ENCODE data around the gene TRIM32.
A peak's percentile ranks its signal among the peaks of the same experiment; 100 is the strongest.

The TRIM32 gene

DNA sequence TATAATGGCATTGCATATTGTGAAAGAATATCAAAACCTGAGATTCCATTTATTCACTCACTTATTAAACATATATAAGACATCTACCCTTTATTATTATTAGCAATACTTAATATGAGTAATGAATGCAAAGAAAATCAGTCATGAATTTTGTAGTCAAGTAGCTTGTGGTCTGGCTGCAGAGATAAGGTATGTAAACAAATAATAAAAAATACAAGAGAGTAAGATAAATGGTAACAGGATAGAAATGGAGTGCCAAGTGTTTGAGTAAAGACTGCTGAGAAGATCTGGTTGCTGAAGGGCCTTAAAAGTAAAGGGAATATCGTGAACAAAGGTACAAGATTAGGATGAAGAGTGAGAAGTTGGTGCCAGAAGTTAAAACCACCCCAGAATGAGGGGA lies 18.4 kb downstream of the TRIM32 start:
- DNase-seq (ENCODE audit: low read depth in 2 of 2) = no peak

DNA sequence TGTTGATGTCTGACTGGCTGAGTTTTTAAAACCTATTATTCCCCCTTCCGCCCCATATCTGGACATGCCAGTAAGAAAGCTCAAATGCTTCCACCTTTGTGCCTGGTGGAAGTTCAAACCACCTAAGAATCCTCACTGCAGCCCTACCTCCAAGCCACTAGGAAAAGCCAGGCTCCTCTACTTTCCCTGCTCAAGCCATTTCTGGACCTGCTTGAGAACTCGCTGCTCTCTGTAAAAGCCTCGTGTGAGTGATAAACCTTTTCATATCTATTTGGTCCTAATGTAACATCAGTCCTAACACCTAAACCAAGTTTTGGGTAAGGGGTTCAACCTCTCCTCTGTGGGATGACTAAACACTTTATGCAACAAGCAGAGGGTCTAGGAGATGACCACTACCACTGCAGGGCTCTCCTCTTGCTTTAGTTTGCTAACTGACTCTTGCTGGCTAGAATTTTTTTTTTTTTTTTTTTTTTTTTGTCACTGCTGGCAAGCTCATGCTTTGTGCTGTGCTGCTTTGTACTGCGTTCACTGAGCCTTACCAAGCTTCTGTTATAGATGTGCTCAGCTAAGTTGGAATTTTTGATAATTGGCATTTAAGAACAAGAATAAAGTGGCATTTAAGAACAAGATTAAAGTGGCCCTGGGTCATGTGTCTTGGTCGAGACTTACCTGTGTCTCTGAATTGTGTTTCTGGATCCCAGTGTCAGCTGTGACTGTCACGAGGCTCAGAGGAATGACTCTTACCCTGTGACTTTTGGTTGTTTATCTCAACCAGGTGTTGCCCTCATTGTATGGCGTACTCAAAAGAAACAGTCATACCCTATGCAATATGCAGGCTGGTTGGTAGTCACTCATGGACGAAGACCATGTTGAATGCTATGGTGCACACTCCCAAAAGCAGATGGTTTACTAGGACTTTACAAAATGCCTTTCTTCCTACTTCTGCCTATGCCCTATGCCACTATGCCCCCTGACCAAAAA lies 19.5 kb downstream of the TRIM32 start:
- no peak for DNase-seq (ENCODE audit: low read depth in 2 of 2)

DNA sequence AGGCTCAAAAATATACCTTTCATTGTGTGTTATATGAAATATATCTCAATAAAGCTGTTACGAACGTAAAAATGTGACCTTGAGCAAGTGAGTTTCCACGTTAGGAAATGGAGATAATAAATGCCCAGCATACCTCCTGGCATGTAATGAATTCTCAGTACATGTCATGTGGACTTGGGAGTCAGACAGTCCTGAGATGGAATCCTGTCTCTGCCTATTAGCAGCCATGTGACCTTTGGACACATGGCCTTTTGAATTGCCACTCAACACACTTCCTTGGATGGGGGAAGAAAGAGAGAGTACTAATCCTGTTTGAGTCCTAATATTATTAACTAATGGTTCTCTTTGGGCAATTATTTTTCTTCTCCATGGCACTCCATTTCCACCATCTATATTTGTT lies 25.7 kb downstream of the TRIM32 start:
- no peak for DNase-seq (ENCODE audit: low read depth in 2 of 2)

DNA sequence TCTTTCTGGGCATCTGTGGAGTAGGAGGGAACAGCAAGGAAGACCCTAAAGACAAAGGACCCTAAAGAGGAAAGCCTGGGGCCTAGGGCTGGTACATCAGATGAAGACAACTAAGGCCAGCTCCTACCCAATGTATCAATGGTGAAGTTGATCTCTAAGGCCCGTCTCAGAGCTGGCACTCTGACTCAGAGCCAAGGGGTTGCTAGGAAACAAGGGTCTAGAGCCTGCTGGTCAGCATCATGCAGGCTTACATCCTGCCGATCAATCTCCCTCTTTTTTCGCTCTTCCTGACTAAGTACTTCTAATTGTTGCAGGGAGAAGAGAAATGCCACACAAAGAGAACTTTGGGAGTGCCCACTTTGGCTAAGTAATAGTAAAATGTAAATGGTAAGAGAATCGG lies 26.2 kb downstream of the TRIM32 start:
- DNase-seq (ENCODE audit: low read depth in 2 of 2) = no peak

DNA sequence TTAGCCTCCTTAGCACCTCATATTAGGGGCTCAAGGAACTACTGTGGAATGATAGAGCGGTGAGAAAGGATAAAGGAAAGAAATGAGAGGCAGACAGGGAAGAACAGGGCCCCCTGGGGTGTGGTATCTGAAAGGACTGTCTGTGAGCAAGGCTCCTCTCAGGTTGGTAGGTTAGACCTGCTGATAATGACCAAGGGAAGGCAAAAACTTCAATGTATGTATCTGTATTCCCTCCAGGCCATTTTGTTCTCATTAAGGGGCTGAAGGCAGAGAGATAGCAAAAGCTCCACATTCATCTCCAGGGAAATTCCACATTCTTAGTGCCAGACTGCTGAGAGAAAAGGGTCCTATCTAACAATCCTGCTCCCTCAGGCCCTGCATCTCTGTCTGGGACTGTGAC lies 28.6 kb downstream of the TRIM32 start:
- DNase-seq (ENCODE audit: low read depth in 2 of 2) = no peak

DNA sequence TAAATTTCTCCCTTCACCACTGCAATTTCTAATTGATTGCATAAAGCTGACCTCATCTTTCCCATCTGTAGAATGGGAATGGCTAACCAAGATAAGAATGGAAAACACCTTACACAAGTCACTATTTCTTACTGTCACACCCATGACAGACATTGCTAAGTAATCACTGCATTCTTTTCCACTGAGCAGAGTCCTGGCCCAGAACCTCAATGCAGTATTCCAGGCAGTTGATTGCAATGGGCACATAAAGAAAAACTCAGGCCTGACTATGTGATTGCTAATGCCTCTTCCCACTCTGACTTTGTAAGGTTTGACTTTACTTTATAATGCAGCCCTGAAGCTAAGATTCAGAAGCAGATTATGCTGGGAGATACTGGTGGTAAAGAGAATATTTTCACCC lies 29.3 kb downstream of the TRIM32 start:
- DNase-seq (ENCODE audit: low read depth in 2 of 2) = no peak

DNA sequence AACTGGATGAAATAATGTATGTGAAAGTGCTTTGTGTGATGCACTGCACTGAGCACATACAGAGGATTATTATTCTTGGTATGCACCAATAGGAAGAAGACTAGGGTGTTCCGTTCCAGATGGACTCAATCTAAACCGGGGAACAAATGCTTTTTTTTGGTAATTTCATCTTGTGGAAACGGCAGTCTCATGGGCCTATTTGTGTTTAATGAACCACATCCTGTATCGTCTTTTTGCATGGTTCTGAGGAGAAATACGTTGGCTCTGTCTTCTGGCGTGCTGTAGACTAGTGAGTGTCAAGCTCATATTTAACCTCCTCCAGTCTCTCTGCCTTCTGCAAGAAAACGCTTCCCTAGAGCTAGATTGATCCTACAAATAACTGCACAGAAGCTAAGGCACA lies 30.0 kb downstream of the TRIM32 start:
- DNase-seq (ENCODE audit: low read depth in 2 of 2) = no peak

DNA sequence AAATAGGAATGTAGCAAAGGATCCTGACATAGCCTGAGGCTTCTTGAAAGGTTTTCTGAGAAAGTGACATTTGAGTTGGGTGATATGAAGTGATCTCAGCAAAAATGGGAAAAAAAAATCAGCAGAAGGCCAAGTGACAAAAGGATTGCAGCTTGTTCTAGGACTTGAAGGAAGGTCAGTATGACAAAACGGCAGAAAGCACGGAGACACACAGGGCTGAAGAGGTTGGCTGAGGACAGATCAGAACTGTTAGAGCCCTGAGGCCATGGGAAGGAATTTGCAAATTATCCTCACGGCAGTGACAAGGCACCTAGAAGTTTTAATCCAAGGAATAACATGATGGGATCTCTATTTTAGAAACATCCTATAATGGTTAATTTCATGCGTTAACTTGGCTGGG lies 31.0 kb downstream of the TRIM32 start:
- no peak for DNase-seq (ENCODE audit: low read depth in 2 of 2)

DNA sequence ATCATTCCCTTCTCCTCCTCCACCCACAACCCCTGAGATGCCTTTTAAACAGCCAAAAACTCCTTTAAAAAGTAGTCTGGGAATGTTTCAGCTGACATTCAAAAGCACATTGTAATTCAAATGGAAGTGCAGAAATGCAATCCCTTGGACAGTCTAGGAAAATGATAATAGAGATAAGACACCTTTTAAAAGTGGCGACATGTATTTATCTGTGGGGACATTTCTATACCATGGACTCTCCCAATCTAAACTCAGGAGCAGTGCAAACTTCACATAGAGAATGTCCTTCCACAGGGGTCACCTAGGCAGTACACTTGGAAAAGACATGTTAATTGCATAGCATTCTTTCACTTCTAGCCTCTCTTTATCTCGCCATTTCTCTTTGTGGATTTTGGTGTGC lies 33.0 kb downstream of the TRIM32 start:
- DNase-seq (ENCODE audit: low read depth in 2 of 2) = no peak

DNA sequence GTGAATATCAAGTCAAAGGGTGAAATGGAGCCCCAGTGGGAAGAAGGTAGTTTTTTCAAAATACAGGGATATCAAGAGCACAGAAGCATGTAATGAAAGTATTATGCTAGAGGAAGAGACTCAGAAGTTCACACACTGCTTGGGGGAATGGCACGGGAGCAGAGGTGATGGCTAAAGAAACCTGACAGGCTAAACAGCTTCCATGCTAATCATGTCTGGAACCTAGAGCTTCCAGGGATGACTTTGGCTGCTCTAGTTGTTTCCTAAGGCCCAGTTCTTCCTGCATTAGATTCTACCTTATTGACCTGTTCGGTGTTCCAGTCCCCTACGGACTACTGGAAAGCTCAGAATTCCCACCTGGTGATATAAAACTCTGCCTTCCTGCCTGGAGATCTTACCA lies 34.3 kb downstream of the TRIM32 start:
- no peak for DNase-seq (ENCODE audit: low read depth in 2 of 2)

DNA sequence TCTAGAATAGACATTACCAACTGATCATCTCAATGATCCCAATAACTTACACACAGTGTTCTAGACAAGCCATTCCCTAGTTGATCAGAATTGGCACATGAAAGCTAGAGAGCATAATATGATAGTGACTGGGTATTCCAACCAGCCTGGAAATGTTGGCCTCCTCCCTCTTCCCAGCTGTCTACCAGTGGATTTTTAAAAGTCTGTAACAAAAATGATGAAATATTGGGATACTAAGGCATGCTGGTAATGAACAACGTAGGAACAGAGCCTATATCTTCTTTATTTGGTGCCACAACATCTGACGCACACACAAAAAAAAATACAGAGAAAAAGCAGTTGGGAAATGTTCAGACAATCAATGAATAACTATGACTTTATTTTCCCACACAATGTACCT lies 34.8 kb downstream of the TRIM32 start:
- no peak for DNase-seq (ENCODE audit: low read depth in 2 of 2)

DNA sequence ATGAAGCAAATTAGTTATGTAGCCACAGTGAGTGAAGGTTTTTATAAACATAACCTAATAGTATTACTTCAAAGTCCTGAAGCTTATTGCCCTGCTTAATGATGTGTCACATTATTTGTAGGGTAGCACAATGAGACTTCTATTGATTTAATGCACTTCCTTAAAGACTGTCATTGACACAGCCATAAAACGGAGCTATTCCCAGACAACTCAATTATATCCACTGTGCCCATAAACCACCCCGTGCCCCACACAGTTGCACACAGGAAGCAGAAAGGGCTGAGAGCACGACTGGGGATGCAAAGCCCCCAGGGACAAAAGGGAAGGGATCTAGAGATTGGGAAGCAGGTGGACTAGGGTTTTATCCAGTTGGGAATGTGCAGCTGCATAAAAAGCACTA lies 37.0 kb downstream of the TRIM32 start:
- no peak for DNase-seq (ENCODE audit: low read depth in 2 of 2)

DNA sequence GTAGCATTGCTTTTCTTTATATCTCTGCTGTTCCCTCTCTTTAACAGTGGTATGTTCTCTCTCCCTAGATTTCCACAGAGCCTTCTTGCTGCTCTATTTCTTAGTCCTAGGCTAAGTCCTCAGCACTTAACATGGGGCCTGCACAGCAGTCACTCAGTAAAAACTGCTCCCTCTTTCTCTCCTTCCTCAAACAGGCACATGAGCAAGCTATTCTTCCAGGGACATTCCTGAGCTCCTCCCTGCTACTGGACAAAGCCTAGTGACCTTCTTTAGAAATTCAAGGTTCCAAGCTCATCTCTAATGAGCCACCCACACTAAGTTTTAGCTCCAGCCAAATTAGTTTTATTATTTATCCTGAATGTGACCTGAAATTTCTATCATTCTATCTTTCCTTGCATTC lies 39.5 kb downstream of the TRIM32 start:
- no peak for DNase-seq (ENCODE audit: low read depth in 2 of 2)

DNA sequence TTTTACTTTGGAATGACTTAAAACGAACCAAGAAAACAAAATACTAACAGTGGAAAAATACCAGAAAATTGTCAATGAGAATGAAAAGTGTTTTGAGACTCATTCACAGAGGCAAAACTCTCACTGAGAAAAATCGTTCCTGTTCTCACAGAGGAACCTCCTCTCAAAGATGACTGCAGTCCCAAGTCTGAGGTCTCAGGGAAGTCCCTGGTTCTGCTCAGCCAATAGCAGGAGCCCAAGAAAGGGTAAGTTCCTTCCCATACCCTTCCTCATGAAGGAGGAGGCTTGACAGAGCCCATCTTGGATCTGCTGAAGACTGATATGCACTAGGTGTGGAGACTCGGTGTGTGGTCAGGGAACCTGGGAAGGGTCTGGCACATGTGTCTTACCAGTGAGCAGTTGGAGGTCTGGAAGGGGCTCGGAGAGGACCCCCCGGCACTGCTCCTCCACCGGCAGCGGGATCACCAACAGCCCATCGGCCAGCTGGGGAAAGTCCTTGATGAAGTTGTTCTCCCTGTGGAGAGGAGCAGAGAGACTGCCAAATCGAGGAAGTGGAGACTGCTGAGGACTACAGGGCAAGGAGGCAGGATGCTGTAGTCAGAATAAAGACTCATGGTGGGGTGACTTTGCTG lies 46.0 kb downstream of the TRIM32 start:
- DNase-seq (ENCODE audit: low read depth in 2 of 2) = no peak

DNA sequence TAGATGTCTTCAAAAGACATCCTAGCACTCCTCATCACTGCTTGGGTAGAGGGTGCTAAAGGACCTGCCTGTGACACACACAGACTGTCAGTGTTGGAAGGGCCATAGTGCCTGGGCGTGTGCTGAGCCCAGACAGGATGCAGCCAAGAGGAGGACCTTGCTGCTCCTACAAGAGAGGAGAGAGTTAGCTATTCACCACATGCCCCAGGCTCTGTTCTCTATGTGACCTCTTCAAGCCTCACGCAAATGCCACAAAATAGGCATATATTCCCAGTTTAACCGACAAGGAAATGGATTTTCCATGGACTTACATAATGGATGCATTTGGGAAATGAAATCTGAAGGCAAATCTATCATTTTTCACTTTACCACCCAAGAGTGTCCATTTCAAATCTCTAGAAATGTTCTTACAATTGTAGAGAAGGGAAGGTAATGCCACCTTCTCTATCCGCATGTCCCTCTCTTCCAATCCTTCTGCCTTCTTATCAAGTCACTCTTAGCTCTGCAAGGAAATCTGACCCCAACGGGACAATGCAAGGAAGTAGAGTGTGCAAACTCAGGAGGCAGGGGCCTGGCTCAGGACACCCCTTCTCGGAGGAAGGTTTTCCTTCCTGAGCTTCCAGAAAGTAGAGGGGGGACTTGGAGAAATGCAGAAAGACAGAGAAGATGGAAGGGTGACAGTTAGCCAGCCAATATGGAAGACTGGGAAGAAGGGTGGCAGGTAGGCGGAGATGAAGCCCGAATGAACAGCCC lies 49.5 kb downstream of the TRIM32 start:
- no peak for DNase-seq (ENCODE audit: low read depth in 2 of 2)

DNA sequence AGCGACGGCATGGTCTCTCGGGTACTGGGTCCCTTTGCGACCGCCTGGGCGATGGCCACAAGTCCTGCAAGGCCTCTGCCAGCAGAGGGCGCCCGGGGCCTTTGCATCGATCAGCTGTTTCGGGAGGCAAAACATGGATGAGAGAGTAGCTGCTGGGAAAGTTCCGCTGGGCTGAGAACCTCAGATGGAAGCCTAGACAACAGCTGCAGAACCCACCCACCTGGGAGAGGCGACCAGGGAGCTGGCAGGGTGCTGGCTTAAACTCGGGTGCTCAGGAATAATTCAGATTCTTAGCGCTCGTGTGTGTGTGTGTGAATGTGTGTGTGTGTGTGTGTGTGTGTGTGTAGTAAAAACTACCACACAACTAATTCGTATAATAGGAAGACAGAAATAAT lies 50.0 kb downstream of the TRIM32 start:
- DNase-seq (ENCODE audit: low read depth in 2 of 2) = peak in 1 of 2 donors; percentile 12

DNA sequence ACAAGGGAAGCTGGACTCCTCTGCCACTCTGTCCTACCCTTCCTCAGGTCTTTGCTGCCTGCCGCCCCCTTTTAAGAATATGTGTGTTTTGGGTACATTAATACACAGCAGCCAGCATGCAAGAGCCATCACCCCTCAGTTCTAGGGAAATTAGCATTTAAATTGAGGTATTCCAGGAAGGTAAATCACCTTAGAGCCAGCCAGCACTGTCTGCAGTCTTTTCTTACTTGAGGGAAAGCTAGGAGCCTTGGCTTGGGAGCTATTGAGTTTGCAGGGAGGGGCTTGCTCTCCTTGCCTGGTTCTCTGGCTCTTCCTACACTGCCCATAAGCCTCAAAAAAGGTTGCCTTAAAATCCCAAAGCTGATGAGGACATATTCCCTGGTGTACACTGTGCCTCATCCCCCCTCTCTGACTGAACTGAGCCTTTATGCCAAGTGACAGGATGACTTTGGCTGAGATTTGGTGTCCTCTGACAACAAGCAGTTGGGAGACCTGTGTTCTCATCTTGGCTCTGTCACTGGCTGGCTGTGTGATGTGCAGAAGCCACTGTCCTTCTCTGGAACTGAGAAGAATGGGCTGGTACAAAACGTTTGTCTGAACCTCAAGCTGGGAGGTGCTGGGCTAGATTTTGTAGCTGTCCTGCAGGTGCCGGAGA lies 54.1 kb downstream of the TRIM32 start:
- DNase-seq (ENCODE audit: low read depth in 2 of 2) = no peak

DNA sequence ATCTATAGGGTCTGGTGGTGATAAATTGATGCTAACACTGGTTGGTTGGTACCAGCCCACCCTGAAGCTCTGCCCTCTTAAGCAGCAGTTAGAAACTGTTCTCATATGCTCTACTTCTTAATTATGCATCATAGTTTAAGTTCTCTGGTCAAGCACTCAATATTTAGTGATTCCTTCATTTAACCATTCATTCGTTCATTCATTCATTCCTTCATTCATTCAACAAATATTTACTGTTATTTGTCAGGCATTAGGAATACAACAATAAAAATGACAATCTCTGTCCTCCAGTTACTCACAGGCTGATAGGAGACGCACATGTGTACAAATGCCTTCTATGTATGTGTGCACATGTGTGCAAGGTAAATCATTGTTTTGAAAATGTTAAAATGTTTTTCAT lies 54.6 kb downstream of the TRIM32 start:
- DNase-seq (ENCODE audit: low read depth in 2 of 2) = no peak

DNA sequence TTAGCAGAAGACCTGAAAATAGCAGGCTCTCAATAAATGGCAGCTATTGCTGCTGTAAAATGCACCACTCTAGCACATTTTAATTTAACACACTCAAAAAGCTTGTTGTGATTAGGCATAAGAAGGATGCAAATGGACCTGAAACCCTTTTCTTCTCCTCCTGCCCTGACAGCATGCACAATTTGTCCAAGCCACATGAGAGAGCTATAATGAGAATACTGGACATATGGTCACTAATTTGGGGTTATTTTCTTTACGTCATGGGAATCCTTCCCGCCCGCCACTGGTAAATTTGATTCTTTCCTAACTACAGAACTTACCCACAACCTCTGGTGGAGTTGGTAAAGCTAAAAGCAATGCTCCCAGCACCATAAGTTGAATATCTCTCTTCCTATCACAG lies 62.1 kb downstream of the TRIM32 start:
- DNase-seq (ENCODE audit: low read depth in 2 of 2) = no peak

DNA sequence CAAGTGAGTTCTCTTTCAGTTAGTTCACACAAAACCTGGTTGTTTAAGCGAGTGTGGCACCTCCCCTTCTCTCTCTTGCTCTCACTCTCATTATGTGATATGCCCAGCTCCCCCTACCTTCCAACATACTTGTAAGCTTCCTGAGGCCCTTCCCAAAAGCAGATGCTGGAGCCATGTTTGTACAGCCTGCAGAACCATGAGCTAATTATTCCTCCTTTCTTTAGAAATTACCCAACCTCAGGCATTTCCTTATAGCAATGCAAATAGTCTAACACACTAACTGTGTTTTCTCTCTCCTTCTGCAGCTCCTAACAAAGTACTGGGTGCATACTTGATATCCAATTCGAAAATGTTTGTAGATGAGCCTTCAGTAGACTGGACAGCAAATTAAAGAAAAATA lies 62.7 kb downstream of the TRIM32 start:
- no peak for DNase-seq (ENCODE audit: low read depth in 2 of 2)

DNA sequence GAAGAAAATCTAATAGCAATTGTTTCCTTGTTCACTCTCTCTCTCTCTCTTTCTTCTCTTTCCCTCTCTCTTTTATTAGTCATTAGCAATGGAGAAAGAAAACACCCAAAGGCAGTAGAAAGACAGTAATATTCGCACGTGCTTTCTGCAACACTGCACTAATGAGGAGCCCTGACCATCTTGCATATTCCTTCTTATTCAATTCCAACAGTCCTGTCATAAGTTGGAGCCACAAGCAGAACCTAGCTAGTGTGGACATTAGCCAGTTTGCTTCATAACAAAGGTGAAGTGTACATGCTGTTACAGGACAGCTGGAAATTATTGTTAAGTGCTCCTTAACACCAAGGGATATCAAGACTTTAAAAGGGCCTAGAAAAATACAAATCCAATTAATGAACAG lies 63.4 kb downstream of the TRIM32 start:
- DNase-seq (ENCODE audit: low read depth in 2 of 2) = no peak

Measured in stimulated activated CD4-positive, alpha-beta T cell treated with anti-CD3 and anti-CD28 coated beads, Interleukin-1b, Interleukin-23, amount 100 ng/mL, for 1 hour (primary cell).